ENCODE results near the gene TFPI. TPM values are rescaled to one million over a fixed set of nuclear protein-coding genes. Genes with fewer than 3 reads are reported as not detected.

TFPI gene
- total and polyA plus RNA-seq, 10 of the 15 experiments (the other 5 are each of a cell fraction or from before 2014, with no cell fraction given), result 0.07 to 0.59 (median 0.34) TPM

DNA sequence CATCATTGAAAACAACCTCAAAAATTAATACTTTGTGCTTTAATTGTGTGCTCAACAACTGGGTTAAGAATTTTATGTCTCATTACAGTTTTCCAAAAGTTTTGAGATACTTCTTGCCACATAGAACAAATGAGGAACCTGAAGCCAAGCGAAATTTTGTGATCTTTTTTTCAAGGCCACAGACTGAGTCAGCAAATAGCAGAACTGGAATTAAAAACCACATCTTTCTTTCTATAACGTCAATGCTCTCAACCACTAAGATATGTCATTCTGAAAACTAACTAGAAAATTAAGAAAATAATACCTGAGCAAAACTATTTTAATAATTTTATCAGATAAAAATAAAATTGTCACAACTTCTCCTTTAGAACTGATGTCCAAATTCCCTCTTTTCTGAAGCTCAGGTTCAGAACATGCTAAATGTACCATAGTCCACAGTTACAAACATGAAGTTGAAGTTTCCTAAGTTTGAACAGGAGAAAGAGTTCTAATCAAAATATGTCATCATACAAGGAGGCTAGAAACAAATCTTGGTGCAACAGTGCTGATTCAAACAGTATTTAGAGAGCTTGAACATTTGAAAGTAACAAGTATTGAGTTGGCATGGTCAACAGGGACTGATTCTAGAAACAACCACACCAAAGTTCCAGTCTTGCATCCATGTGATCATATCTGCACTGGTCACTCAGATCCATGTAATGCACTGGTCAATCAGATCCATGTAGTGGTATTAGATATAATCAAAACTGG, 78.6 kb downstream of the TFPI start:
- ChIA-PET POLR2A (interaction anchor here (0.7 kb wide), 1 partner anchor 489 kb away, joined by 3 read pairs; no protein-coding TSS in a partner anchor), RAD21 (ENCODE audit: unreplicated experiment) (interaction anchor here (0.8 to 1.3 kb wide), 2 partner anchors 10 to 613 kb away, joined by 3 read pairs; no protein-coding TSS in a partner anchor), SMC1A (ENCODE audit: uncharacterized antibody, unreplicated experiment) (interaction anchor here (0.6 to 1.8 kb wide), 6 partner anchors 10 to 750 kb away, joined by 3 to 10 read pairs (median 4); no protein-coding TSS in a partner anchor), CTCF (interaction anchor here (0.9 to 1.8 kb wide), 5 partner anchors 19 to 613 kb away, joined by 3 to 7 read pairs (median 3); no protein-coding TSS in a partner anchor)
- Histone ChIP-seq H3K4me2 (ENCODE audit: control insufficient read depth, insufficient read depth) (no peak overlapping the region), H3K27ac (ENCODE audit: control insufficient read depth, insufficient read depth) (peak overlapping the region; percentile 47), H4K20me1 (ENCODE audit: control insufficient read depth, insufficient read depth) (no peaks in the 10 kb centered on the region), H3K9me3 (replicated peaks; ENCODE audit: control insufficient read depth, insufficient read depth, low read length) (no peaks in the 10 kb centered on the region; the same call in 2 of the 3 replicates), H3K79me2 (ENCODE audit: control insufficient read depth, insufficient read depth, low read length) (no peaks in the 10 kb centered on the region), H3K27me3 (replicated peaks in 1 of 2; ENCODE audit: control insufficient read depth in 2 of 2, insufficient read depth in 2 of 2, low read length in 1 of 2) (no peaks in the 10 kb centered on the region), H3K4me3 (no peak overlapping the region), H2AFZ (ENCODE audit: control insufficient read depth, low read depth, low read length) (no peak overlapping the region; the same call in 1 of the 2 replicates), H3K4me1 (ENCODE audit: control insufficient read depth, insufficient read depth, low read length) (no peaks in the 10 kb centered on the region), H3K36me3 (ENCODE audit: control insufficient read depth in 2 of 2, insufficient read depth in 2 of 2, low read length in 1 of 2) (no peaks in the 10 kb centered on the region), H3K9ac (ENCODE audit: control insufficient read depth, insufficient read depth, low read length) (no peak overlapping the region)
- intact Hi-C loops (cut with micrococcal nuclease; ENCODE audit: unreplicated experiment) (loop anchor here (1.0 kb wide), 1 partner anchor 31 kb away; no protein-coding TSS in a partner anchor), in situ Hi-C loops (cut with MboI) (no loop called here)
- BruUV-seq (replicated peaks), result no TSS peak
- ATAC-seq (peak; percentile 93), FAIRE-seq (peak; percentile 85), DNase-seq (ENCODE audit: low read depth, low spot score) (no peak)
- 0% methylated on average over 2 of the region's 2 CpGs for WGBS (ENCODE audit: insufficient coverage, insufficient replicate concordance, low lambda C conversion rate, missing lambda C conversion rate)
- no peak for TF ChIP-seq MYB (IDR thresholded peaks at IDR 0.05; ENCODE audit: borderline replicate concordance, low read depth, low read length)
- peak; percentile 30 for TF ChIP-seq MEF2B (IDR thresholded peaks at IDR 0.05; ENCODE audit: partially characterized antibody, poor library complexity, severe bottlenecking)
- TF ChIP-seq ZNF384 (IDR thresholded peaks at IDR 0.05; ENCODE audit: borderline replicate concordance, low read depth, low read length), result peak; percentile 64; the same call in 1 of the 2 replicates
- no peak for TF ChIP-seq RBBP5 (conservative IDR thresholded peaks at IDR 0.05)
- TF ChIP-seq PAX8 (IDR thresholded peaks at IDR 0.05), result no peak
- TF ChIP-seq HCFC1 (IDR thresholded peaks at IDR 0.05; ENCODE audit: low read length), result no peak
- TF ChIP-seq NFYB (IDR thresholded peaks at IDR 0.05; ENCODE audit: insufficient read depth, low read depth, low read length), result 0 out of 2 replicates have a peak, but pooled peaks have one; percentile 28
- TF ChIP-seq CREB1 (IDR thresholded peaks at IDR 0.05; ENCODE audit: low read depth), result peak; percentile 71
- TF ChIP-seq KLF5 (IDR thresholded peaks at IDR 0.05; ENCODE audit: partially characterized antibody), result no peak
- TF ChIP-seq RUNX3 (IDR thresholded peaks at IDR 0.05; ENCODE audit: low read length), result peak; percentile 92
- no peak for TF ChIP-seq CHD1 (IDR thresholded peaks at IDR 0.05; ENCODE audit: low read depth, low read length)
- peak; percentile 69 to 84; a peak in 2 of 4 replicates for TF ChIP-seq EP300 (IDR thresholded peaks at IDR 0.05; ENCODE audit: borderline replicate concordance in 1 of 2, control insufficient read depth in 1 of 2, low read depth in 2 of 2, low read length in 2 of 2)
- no peak for TF ChIP-seq EGR1 (IDR thresholded peaks at IDR 0.05; ENCODE audit: borderline replicate concordance in 1 of 2, low read depth in 2 of 2, low read length in 2 of 2)
- TF ChIP-seq, protein P1, sequence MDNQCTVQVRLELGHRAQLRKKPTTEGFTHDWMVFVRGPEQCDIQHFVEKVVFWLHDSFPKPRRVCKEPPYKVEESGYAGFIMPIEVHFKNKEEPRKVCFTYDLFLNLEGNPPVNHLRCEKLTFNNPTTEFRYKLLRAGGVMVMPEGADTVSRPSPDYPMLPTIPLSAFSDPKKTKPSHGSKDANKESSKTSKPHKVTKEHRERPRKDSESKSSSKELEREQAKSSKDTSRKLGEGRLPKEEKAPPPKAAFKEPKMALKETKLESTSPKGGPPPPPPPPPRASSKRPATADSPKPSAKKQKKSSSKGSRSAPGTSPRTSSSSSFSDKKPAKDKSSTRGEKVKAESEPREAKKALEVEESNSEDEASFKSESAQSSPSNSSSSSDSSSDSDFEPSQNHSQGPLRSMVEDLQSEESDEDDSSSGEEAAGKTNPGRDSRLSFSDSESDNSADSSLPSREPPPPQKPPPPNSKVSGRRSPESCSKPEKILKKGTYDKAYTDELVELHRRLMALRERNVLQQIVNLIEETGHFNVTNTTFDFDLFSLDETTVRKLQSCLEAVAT (IDR thresholded peaks at IDR 0.05), result 0 out of 2 replicates have a peak, but pooled peaks have one; percentile 34
- peak; percentile 54; the same call in 1 of the 2 replicates for TF ChIP-seq CBFB (IDR thresholded peaks at IDR 0.05; ENCODE audit: low read depth)
- peak; percentile 61 for TF ChIP-seq CREM (IDR thresholded peaks at IDR 0.05; ENCODE audit: low read depth)
- TF ChIP-seq CUX1 (IDR thresholded peaks at IDR 0.05; ENCODE audit: insufficient replicate concordance, low read depth, low read length), result no peak

Measured in GM12878 (cell line).